H1 (cell line): ENCODE measurements around the gene ELL2. TPM values are rescaled to one million over a fixed set of nuclear protein-coding genes. Genes with fewer than 3 reads are reported as not detected.

Experiments used
- ATF3 ChIP-seq: IDR thresholded peaks from 2 replicates; pipeline ENCODE4 v1.6.1; 2011; ENCODE audit warnings: low read depth, mild to moderate bottlenecking, low read length; ENCODE audit not compliant: insufficient read depth
- CBX8 ChIP-seq: fragments of 300-800, 300-1000 bp; sonication (generic); IDR thresholded peaks from 2 replicates; pipeline ENCODE4 v1.7.1; 2016; ENCODE audit warnings: low read depth, low read length, borderline replicate concordance
- CHD7 ChIP-seq: fragments of 300-600 bp; sonication (generic); IDR thresholded peaks from 2 replicates; pipeline ENCODE4 v1.7.1; 2012; ENCODE audit warnings: low read length, moderate library complexity, mild to moderate bottlenecking, inconsistent platforms; ENCODE audit not compliant: insufficient replicate concordance
- CREB1 ChIP-seq: IDR thresholded peaks from 2 replicates; pipeline ENCODE4 v1.6.1; 2012; ENCODE audit warnings: inconsistent platforms
- KDM1A ChIP-seq: fragments of 200-600, 300-600 bp; sonication (generic); IDR thresholded peaks from 2 replicates; pipeline ENCODE4 v1.7.1; 2016; ENCODE audit warnings: mild to moderate bottlenecking, low read length, borderline replicate concordance
- MAX ChIP-seq: IDR thresholded peaks from 2 replicates; pipeline ENCODE4 v1.6.1; 2012; ENCODE audit warnings: inconsistent platforms
- NRF1 ChIP-seq: IDR thresholded peaks from 2 replicates; pipeline ENCODE4 v1.6.1; 2011; ENCODE audit warnings: mild to moderate bottlenecking, low read depth, low read length, improper control_type of control experiment
- POLR2A ChIP-seq, 2 experiments: IDR thresholded peaks; 1 replicate in 1 of 2; 2 replicates in 1 of 2; pipeline ENCODE4 v1.6.1; 2011; ENCODE audit warnings: low read depth in 2 of 2, low read length in 2 of 2, mild to moderate bottlenecking in 2 of 2; ENCODE audit errors: control extremely low read depth in 1 of 2
- RXRA ChIP-seq: IDR thresholded peaks from 2 replicates; pipeline ENCODE4 v1.6.1; 2011; ENCODE audit warnings: low read depth, mild to moderate bottlenecking, low read length, moderate library complexity; ENCODE audit not compliant: insufficient read depth
- SP1 ChIP-seq: IDR thresholded peaks from 2 replicates; pipeline ENCODE4 v1.6.1; 2011; ENCODE audit warnings: low read depth, low read length
- SRF ChIP-seq: IDR thresholded peaks from 2 replicates; pipeline ENCODE4 v1.6.1; 2011; ENCODE audit warnings: mild to moderate bottlenecking, low read depth, low read length, moderate library complexity
- polyA plus RNA-seq, 7 experiments: library from polyadenylated mRNA; depleted of rRNA in 3 of 7; stranded (reverse) in 5 of 7; unstranded in 2 of 7; fragments of >200 nt in 5 of 7; fragments of 200-250 nt in 2 of 7; gene quantifications; 1 replicate in 5 of 7; 2 replicates in 1 of 7; 4 replicates in 1 of 7; pipeline versions ENCODE4 v1.2.1 to v1.2.3, GENCODE V29; 2011 to 2013; ENCODE audit warnings: missing spikeins in 2 of 7, mixed read lengths in 2 of 7
- total RNA-seq: library from RNA; stranded (reverse); fragmentation: NEBNext Ultra II Directional; extraction: Animal tissue kit (Norgen Biotek cat#: 25700); gene quantifications from 2 replicates; pipeline ENCODE4 v1.2.1, GENCODE V29; 2021

ELL2 gene
- total and polyA plus RNA-seq, 2 of the 8 experiments (the other 6 are each of a cell fraction or from before 2014, with no cell fraction given), result 6.3 to 29.4 TPM

- no peak for TF ChIP-seq CHD7
- no peak for TF ChIP-seq KDM1A
- TF ChIP-seq CREB1, result no peak
- no peak for TF ChIP-seq RXRA
- TF ChIP-seq NRF1, result no peak
- no peak for TF ChIP-seq MAX
- TF ChIP-seq ATF3, result no peak
- TF ChIP-seq SP1, result no peak
- no peak for TF ChIP-seq POLR2A (IDR thresholded peaks at IDR 0.05; ENCODE audit: control extremely low read depth in 1 of 2, low read depth in 2 of 2, low read length in 2 of 2)
- no peak for TF ChIP-seq CBX8
- TF ChIP-seq SRF, result no peak
Measured at GRCh38 chr5:95932941-95933340, 28.7 kb downstream of the ELL2 start (continued).
